GM10248 (cell line): ENCODE results near the gene APOL1.
A peak's percentile ranks its signal among the peaks of the same experiment; 100 is the strongest.

Experiments
- CTCF ChIA-PET: fragments of 300-600 bp; sonication (Branson Sonifier 250); formaldehyde crosslinking; extraction: SDS; loops from one replicate; lab custom pipeline; 2021; ENCODE audit warnings: antibody characterized with exemption; lab: Yijun Ruan, JAX
- POLR2A ChIA-PET: fragments of 350-650 bp; sonication (Branson Sonifier 250); formaldehyde crosslinking; extraction: SDS; loops from one replicate; lab custom pipeline; 2020; ENCODE audit warnings: antibody characterized with exemption; lab: Yijun Ruan, JAX
- DNase-seq: peaks from one replicate; pipeline ENCODE4 v3.0.0; 2012; ENCODE audit errors: extremely low spot score
- TF ChIP-seq, protein P1 (sequence below): IDR thresholded peaks from 2 replicates; pipeline ENCODE4 v1.5.1; 2012; ENCODE audit warnings: mild to moderate bottlenecking, low read depth; ENCODE audit errors: extremely low read depth, missing control alignments, control extremely low read depth

The APOL1 gene

DNA sequence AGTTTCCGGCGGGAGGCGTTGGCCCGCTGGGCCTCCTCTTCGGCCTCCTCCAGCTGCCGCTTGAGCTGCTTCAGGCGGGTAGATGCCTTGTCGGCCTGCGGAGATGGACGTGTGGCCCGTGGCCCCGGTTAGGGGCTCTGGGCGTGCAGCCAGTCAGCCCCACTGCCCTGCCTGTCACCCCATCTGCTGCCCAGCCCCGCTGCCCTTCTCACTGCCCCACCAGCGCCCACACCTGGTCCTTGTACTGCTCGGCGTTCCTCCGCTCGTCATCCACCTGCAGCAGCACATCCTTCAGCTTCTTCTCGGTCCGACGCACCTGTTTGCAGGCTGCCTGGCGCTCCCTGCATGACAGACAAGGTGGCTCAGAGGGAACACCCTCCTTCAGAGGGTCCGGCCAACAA, 31.2 kb downstream of the APOL1 start:
- TF ChIP-seq, protein P1, sequence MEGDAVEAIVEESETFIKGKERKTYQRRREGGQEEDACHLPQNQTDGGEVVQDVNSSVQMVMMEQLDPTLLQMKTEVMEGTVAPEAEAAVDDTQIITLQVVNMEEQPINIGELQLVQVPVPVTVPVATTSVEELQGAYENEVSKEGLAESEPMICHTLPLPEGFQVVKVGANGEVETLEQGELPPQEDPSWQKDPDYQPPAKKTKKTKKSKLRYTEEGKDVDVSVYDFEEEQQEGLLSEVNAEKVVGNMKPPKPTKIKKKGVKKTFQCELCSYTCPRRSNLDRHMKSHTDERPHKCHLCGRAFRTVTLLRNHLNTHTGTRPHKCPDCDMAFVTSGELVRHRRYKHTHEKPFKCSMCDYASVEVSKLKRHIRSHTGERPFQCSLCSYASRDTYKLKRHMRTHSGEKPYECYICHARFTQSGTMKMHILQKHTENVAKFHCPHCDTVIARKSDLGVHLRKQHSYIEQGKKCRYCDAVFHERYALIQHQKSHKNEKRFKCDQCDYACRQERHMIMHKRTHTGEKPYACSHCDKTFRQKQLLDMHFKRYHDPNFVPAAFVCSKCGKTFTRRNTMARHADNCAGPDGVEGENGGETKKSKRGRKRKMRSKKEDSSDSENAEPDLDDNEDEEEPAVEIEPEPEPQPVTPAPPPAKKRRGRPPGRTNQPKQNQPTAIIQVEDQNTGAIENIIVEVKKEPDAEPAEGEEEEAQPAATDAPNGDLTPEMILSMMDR = no peak
- POLR2A ChIA-PET = no interaction called here
- no peak for DNase-seq
- CTCF ChIA-PET = interaction anchor here (1.5 to 6.8 kb wide), 3 partner anchors 9 to 187 kb away, joined by 4 to 84 read pairs (median 14); no protein-coding TSS in a partner anchor

DNA sequence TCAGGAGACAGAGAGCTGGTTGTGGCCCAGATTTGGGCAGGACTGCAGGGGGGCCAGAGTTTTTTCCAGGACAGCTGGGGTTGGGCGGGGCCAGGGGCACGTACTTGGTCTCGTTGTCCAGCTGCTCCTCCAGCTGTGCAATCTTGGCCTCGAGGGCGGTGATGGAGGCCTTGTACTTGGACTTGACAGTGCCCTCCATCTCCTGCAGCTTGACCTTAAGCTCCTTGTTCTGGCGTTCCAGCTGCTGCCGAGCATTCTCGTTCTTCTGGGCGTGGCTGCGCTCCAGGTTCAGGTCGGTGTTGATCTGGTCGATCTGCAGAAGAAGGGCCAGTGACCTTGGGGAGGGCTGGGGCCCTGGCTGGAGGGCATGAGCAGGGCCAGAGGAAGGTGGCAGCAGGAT, 32.1 kb downstream of the APOL1 start:
- CTCF ChIA-PET = interaction anchor here (0.8 to 6.8 kb wide), 11 partner anchors 8 to 220 kb away, joined by 3 to 84 read pairs (median 8); partner anchors contain the start of gene APOL2
- no peak for DNase-seq
- POLR2A ChIA-PET = no interaction called here

DNA sequence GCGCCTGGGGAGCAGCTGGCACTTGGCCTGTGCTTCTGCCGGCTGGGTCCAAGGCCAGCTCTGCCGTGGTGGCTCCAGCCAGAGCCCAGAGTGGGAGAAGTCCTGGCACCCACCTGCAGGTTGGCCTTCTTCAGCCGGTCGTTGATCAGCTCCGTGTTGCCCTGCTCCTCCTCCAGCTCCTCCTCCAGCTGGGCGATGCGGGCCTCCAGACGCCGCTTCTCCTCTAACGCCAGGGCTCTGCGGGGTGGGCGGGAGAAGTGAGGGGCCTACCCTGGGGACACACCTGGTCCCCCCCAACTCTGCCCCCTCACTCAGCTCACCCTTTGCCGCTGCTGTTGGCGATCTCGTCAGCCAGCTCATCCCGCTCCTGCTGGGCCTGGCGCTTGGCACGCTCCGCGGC, 32.6 kb downstream of the APOL1 start:
- ChIA-PET CTCF (interaction anchor here (0.8 to 6.8 kb wide), 19 partner anchors 8 to 220 kb away, joined by 3 to 84 read pairs (median 4); partner anchors contain the start of genes APOL2 and APOL4), POLR2A (interaction anchor here (1.1 kb wide), 1 partner anchor 11 kb away, joined by 4 read pairs; no protein-coding TSS in a partner anchor)
- TF ChIP-seq, protein P1 = no peak
- no peak for DNase-seq

More for the DNA sequence above, 32.1 kb downstream of the APOL1 start:
- TF ChIP-seq, protein P1 = no peak

DNA sequence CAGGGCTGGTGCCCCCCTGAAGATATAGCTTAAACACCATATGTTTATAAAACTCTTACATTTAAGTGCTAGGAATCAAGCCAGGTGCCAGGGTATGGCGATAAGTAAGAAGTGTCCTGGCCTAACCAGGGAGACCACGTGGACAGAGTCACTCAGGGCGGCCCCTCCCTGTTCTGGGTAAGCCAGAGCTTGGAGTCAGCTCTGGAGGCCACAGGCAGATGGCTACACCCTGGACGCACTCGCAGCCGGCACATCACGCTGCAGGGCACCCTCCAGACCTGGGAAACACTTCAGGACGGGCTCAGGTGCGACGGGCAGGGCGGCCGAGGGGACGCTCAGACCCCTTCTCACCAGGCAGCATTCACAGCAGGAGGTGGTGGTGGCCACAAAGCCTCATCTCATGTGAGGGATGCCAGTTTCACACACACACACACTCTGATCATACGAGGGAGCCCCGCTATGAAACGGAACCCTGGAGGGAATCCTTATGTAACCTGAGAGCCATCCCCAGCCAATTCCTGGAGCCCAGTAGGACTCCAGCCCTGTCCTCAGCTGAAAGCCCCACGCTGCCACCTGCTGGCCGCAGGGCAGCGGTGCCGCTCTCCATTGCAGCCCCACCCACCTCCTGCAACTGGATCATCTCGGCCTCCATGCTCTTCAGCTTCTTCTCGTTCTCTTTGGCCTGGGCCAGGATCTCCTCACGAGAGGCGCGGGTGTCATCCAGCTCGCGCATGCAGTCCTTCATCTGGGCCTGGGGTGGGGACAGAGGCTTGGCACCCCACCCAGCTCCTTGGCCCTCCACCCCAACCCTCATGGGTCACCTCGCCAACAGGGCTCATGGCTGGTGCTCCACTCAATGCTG, 33.4 kb downstream of the APOL1 start:
- TF ChIP-seq, protein P1 = peak; percentile 92
- POLR2A ChIA-PET = interaction anchor here (1.1 kb wide), 1 partner anchor 11 kb away, joined by 4 read pairs; no protein-coding TSS in a partner anchor
- CTCF ChIA-PET = interaction anchor here (0.7 to 6.8 kb wide), 29 partner anchors 8 to 1463 kb away, joined by 3 to 84 read pairs (median 4); partner anchors contain the start of genes APOL1, APOL2 and APOL4
- DNase-seq = peak; percentile 82

DNA sequence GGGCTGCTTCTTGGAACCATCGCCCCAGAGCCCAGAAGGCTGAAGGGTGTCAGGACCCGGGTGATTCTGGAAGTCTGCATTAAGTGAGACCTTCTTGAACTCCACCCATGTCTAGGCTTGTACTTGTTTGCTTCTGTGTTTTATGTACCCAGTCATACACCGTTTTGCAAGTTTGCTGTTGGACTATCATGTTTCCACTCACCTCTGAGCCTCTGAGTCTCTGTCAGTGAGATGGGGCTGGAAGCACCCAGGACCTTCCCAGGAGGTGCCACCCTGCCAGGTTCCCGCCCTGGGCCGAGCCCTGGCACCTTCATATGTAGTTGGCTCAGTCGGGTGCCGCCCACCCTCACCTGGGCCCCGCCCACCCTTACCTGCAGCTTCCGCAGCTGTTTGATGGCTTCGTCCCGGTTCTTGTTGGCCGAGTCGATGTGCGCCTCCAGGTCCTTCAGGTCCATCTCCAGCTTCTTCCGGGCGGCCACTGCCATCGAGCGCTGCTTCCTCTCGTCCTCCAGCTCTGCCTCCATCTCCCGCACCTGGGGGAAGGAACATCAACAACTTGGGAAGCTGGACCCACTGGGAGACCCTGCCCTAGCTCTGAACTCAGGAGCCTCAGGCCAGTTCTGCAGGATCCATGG, 35.1 kb downstream of the APOL1 start:
- DNase-seq = no peak
- ChIA-PET POLR2A (no interaction called here), CTCF (interaction anchor here (1.3 to 6.8 kb wide), 5 partner anchors 13 to 176 kb away, joined by 3 to 84 read pairs (median 4); no protein-coding TSS in a partner anchor)
- TF ChIP-seq, protein P1 = no peak
